Colon (tissue), 2 donors: ENCODE data around the gene NEU1.
"Not testable (repeated sequence)": the region's sequence is repeated elsewhere in the genome, so short reads cannot be mapped to it uniquely, and the experiment has no call there.

Source experiments
- FAIRE-seq: peaks from 2 replicates; lab custom pipeline; 2012; peaks lifted over from hg19 to GRCh38; lab: Jason Lieb, UNC
- donor health status: control.
- donor health status: control.

Gene NEU1

DNA sequence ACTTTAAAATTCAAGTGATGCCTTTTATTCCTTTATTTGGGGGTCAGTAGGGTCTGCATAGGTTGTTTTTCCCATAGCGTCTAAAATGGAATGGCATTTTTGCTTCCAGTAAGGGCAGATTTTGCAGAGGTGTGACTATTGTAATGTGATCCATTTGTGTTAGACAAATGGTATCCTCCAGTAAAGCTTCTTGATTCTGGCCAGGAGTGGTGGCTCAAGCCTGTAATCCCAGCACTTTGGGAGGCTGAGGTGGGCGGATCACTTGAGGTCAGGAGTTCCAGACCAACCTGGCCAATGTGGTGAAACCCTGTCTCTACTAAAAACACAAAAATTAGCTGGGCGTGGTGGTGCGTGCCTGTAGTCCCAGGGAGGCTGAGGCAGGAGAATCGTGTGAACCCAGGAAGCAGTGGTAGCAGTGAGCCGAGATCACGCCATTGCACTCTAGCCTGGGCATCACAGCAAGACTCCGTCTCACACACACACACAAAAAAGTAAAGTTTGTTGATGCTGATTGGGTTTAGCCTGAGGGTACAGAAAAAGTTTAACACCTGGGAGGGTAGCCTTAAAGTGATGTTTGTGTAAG lies 44.6 kb downstream of the NEU1 start:
- FAIRE-seq = not testable (repeated sequence)

DNA sequence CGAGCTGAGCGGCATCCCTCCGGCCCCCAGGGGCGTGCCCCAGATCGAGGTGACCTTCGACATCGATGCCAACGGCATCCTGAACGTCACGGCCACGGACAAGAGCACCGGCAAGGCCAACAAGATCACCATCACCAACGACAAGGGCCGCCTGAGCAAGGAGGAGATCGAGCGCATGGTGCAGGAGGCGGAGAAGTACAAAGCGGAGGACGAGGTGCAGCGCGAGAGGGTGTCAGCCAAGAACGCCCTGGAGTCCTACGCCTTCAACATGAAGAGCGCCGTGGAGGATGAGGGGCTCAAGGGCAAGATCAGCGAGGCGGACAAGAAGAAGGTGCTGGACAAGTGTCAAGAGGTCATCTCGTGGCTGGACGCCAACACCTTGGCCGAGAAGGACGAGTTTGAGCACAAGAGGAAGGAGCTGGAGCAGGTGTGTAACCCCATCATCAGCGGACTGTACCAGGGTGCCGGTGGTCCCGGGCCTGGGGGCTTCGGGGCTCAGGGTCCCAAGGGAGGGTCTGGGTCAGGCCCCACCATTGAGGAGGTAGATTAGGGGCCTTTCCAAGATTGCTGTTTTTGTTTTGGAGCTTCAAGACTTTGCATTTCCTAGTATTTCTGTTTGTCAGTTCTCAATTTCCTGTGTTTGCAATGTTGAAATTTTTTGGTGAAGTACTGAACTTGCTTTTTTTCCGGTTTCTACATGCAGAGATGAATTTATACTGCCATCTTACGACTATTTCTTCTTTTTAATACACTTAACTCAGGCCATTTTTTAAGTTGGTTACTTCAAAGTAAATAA lies 45.3 kb downstream of the NEU1 start:
- not testable (repeated sequence) for FAIRE-seq

DNA sequence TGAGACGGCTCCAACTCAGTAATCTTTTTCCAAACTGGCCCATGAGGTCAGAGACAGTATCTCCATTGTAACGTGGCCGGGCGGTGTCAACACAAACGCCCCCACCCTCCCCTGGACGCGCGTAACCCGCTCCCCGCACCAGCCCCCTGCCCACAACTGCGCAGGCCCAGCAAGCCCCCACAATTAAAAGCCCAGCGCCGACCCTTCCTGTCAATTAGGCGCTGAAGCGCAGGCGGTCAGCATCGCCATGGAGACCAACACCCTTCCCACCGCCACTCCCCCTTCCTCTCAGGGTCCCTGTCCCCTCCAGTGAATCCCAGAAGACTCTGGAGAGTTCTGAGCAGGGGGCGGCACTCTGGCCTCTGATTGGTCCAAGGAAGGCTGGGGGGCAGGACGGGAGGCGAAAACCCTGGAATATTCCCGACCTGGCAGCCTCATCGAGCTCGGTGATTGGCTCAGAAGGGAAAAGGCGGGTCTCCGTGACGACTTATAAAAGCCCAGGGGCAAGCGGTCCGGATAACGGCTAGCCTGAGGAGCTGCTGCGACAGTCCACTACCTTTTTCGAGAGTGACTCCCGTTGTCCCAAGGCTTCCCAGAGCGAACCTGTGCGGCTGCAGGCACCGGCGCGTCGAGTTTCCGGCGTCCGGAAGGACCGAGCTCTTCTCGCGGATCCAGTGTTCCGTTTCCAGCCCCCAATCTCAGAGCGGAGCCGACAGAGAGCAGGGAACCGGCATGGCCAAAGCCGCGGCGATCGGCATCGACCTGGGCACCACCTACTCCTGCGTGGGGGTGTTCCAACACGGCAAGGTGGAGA lies 47.4 kb downstream of the NEU1 start, which contains the start of the genes HSPA1A and HSPA1L:
Gene HSPA1A, plus strand, starts transcription at position 519 of the 814 bp plus-strand sequence. Its CDS starts 214 bp downstream, at position 733.
Gene HSPA1L, minus strand, starts transcription at position 259 of the 814 bp plus-strand sequence. CDS start 3,311 bp downstream, outside the sequence.
- FAIRE-seq = no peak

DNA sequence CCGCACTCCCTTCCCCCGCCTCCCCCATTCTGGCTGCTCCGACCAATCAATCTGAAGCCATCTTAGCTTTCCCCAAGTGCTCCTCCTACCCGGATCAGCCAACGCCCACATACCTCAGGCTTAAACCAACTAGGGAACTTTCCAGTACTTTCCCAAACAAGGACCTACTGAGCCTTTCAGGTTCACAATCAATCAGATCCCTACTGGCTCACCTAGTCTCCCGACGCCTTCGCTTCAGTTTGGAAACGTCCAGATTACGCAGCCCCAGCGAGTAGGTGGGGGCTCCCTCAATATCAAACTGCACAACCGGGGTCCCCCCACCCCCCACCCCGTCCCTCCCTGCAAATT lies 48.0 kb downstream of the NEU1 start:
- FAIRE-seq = no peak

DNA sequence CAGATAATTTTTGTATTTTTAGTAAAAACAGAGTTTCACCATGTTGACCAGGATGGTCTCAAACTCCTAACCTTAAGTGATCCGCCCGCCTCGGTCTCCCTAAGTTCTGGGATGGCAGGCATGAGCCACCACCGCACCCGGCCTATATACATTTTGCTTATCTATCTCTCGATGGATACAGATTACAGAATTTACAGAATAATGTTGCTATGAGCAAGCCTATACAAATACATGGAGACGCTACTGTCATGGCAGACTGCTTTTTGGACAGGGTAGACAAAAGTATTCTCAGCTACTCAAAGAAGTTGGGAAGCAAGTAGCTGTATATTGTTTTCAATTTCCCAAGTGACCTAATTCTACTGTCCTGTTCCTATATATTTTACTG lies 49.2 kb downstream of the NEU1 start:
- no peak for FAIRE-seq

DNA sequence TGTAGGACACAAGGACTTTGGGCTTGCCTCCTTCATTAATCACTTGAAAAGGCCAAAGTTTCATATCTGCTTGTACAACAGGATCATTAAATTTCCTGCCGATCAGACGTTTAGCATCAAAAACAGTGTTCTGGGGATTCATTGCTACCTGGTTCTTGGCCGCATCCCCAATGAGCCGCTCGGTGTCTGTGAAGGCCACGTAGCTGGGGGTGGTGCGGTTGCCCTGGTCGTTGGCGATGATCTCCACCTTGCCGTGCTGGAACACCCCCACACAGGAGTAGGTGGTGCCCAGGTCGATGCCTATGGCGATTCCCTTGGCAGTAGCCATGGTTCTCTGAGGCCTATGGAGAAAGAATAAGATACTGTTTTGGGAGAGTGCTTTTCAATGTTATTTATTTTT lies 51.0 kb downstream of the NEU1 start:
- no peak for FAIRE-seq

DNA sequence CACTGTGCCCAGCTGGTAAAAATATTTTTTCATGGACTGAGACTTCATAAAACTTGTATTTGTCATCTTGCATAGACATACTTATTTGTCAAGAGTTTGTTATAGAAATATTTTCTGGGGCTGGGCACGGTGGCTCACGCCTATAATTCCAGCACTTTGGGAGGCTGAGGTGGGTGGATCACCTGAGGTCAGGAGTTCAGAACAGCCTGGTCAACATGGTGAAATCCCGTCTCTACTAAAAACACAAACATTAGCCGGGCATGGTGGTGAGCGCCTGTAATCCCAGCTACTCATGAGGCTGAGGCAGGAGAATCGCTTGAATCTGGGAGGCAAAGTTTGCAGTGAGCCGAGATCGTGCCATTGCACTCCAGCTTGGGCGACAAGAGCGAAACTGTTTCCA lies 54.0 kb downstream of the NEU1 start:
- not testable (repeated sequence) for FAIRE-seq
